WTC11 (cell line): ENCODE data around the gene PITPNM1. TPM values are rescaled to one million over a fixed set of nuclear protein-coding genes. Genes with fewer than 3 reads are reported as not detected.

Experiments used
- AFF4 ChIP-seq: sonication (generic); formaldehyde crosslinking; IDR thresholded peaks from 2 replicates; pipeline ENCODE4 v1.8.1; 2023; ENCODE audit warnings: mild to moderate bottlenecking, missing genetic modification reagents, borderline replicate concordance
- CDX4 ChIP-seq: fragments of 250-450 bp; sonication (Bioruptor Pico); IDR thresholded peaks from 2 replicates; pipeline ENCODE4 v1.9.0; 2021; ENCODE audit warnings: moderate library complexity, mild to moderate bottlenecking, inconsistent platforms, borderline replicate concordance
- ERG ChIP-seq: fragments of 250-450 bp; sonication (Bioruptor Pico); IDR thresholded peaks from 2 replicates; pipeline ENCODE4 v1.8.0; 2021; ENCODE audit warnings: mild to moderate bottlenecking
- FOXP4 ChIP-seq: sonication (generic); formaldehyde crosslinking; IDR thresholded peaks from 2 replicates; pipeline ENCODE4 v1.8.0; 2022; ENCODE audit warnings: mild to moderate bottlenecking, missing genetic modification reagents
- GABPB1 ChIP-seq: sonication (generic); formaldehyde crosslinking; IDR thresholded peaks from 2 replicates; pipeline ENCODE4 v1.8.1; 2023; ENCODE audit warnings: mild to moderate bottlenecking, missing genetic modification reagents
- HMGXB4 ChIP-seq: sonication (generic); formaldehyde crosslinking; IDR thresholded peaks from 2 replicates; pipeline ENCODE4 v1.8.1; 2023; ENCODE audit warnings: mild to moderate bottlenecking, moderate library complexity, missing genetic modification reagents
- JUN ChIP-seq: sonication (generic); formaldehyde crosslinking; IDR thresholded peaks from 2 replicates; pipeline ENCODE4 v1.8.0; 2023; ENCODE audit warnings: mild to moderate bottlenecking, missing genetic modification reagents
- MYBL2 ChIP-seq: sonication (generic); formaldehyde crosslinking; IDR thresholded peaks from 2 replicates; pipeline ENCODE4 v1.8.1; 2023; ENCODE audit warnings: mild to moderate bottlenecking, moderate library complexity, missing genetic modification reagents
- NR2C2 ChIP-seq: sonication (generic); formaldehyde crosslinking; IDR thresholded peaks from 2 replicates; pipeline ENCODE4 v1.8.0; 2022; ENCODE audit warnings: mild to moderate bottlenecking, missing genetic modification reagents
- PREB ChIP-seq: sonication (generic); formaldehyde crosslinking; IDR thresholded peaks from 2 replicates; pipeline ENCODE4 v1.8.1; 2022; ENCODE audit warnings: mild to moderate bottlenecking, missing genetic modification reagents, moderate library complexity, borderline replicate concordance
- PRRX2 ChIP-seq: fragments of 250-450 bp; sonication (Bioruptor Pico); IDR thresholded peaks from 2 replicates; pipeline ENCODE4 v1.8.0; 2021; ENCODE audit warnings: mild to moderate bottlenecking
- SMAD4 ChIP-seq: sonication (generic); formaldehyde crosslinking; IDR thresholded peaks from 2 replicates; pipeline ENCODE4 v1.8.0; 2022; ENCODE audit warnings: mild to moderate bottlenecking, missing genetic modification reagents
- SOX15 ChIP-seq: fragments of 250-450 bp; sonication (Bioruptor Pico); IDR thresholded peaks from 2 replicates; pipeline ENCODE4 v1.9.0; 2021; ENCODE audit warnings: mild to moderate bottlenecking
- SP1 ChIP-seq: sonication (generic); formaldehyde crosslinking; conservative IDR thresholded peaks from 2 replicates; pipeline ENCODE4 v1.8.1; 2022; ENCODE audit warnings: missing genetic modification reagents
- TCF7 ChIP-seq: sonication (generic); formaldehyde crosslinking; IDR thresholded peaks from 2 replicates; pipeline ENCODE4 v1.8.0; 2022; ENCODE audit warnings: mild to moderate bottlenecking, low read depth, missing genetic modification reagents, moderate library complexity
- ZBTB21 ChIP-seq: sonication (generic); formaldehyde crosslinking; IDR thresholded peaks from 2 replicates; pipeline ENCODE4 v1.8.1; 2023; ENCODE audit warnings: mild to moderate bottlenecking, missing genetic modification reagents, borderline replicate concordance
- ZNF232 ChIP-seq: sonication (generic); formaldehyde crosslinking; IDR thresholded peaks from 2 replicates; pipeline ENCODE4 v1.8.0; 2022; ENCODE audit warnings: mild to moderate bottlenecking, missing genetic modification reagents
- ZNF425 ChIP-seq: fragments of 250-450 bp; sonication (Bioruptor Pico); conservative IDR thresholded peaks from 2 replicates; pipeline ENCODE4 v1.9.0; 2021; ENCODE audit warnings: mild to moderate bottlenecking
- ZNF671 ChIP-seq: fragments of 250-450 bp; sonication (Bioruptor Pico); IDR thresholded peaks from 2 replicates; pipeline ENCODE4 v1.8.0; 2021; ENCODE audit warnings: mild to moderate bottlenecking
- ZSCAN18 ChIP-seq: fragments of 250-450 bp; sonication (Bioruptor Pico); IDR thresholded peaks from 2 replicates; pipeline ENCODE4 v2.1.2; 2022; ENCODE audit warnings: mild to moderate bottlenecking, moderate library complexity
- total RNA-seq: library from RNA; stranded (reverse); gene quantifications from 3 replicates; pipeline ENCODE4 v1.2.3, GENCODE V29; 2021

Gene PITPNM1
- total RNA-seq, 1 experiment from 2014 or later, result 55.4 TPM

- TF ChIP-seq ZNF425 (CRISPR knock-in tag) (no peak), ZNF232 (CRISPR knock-in tag) (peak; percentile 99), ZNF671 (no peak), MYBL2 (CRISPR knock-in tag) (peak; percentile 94), NR2C2 (CRISPR knock-in tag) (peak; percentile 81), SP1 (CRISPR knock-in tag) (peak; percentile 79), ZSCAN18 (no peak), ERG (CRISPR knock-in tag) (no peak), JUN (CRISPR knock-in tag) (peak; percentile 97), TCF7 (peak; percentile 86; the same call in 1 of the 2 replicates), PRRX2 (CRISPR knock-in tag) (no peak), SMAD4 (CRISPR knock-in tag) (peak; percentile 94), GABPB1 (CRISPR knock-in tag) (0 out of 2 replicates have a peak, but pooled peaks have one; percentile 60), ZBTB21 (CRISPR knock-in tag) (peak; percentile 92; the same call in 1 of the 2 replicates), AFF4 (CRISPR knock-in tag) (peak; percentile 98), SOX15 (CRISPR knock-in tag) (no peak), CDX4 (CRISPR knock-in tag) (no peak), HMGXB4 (CRISPR knock-in tag) (peak; percentile 57; the same call in 1 of the 2 replicates), FOXP4 (CRISPR knock-in tag) (peak; percentile 99), PREB (CRISPR knock-in tag) (no peak; the same call in 1 of the 2 replicates)
Observed at GRCh38 chr11:67482827-67483798, 22.1 kb downstream of the PITPNM1 start, which contains the start of gene AIP (continued).
